Erythroblast (primary cell): ENCODE data around the gene CYP2U1.

Source experiments
- GATA1 ChIP-seq: IDR thresholded peaks from 2 replicates; pipeline ENCODE4 v1.6.1; 2011; ENCODE audit warnings: low read depth, mild to moderate bottlenecking, control low read depth, low read length, moderate library complexity
- POLR2A ChIP-seq: IDR thresholded peaks from 2 replicates; pipeline ENCODE4 v1.6.1; 2011; ENCODE audit warnings: mild to moderate bottlenecking, low read length

GRCh38 chr4:107956011-107956410 is 24.7 kb downstream of the CYP2U1 start:
- TF ChIP-seq POLR2A (no peak), GATA1 (no peak)
